H9 (cell line): Measurements from ENCODE around the gene CERS4. TPM values are rescaled to one million over a fixed set of nuclear protein-coding genes. Genes with fewer than 3 reads are reported as not detected.

Experiments used
- DNase-seq: peaks from one replicate; pipeline ENCODE4 v3.0.0-alpha.2; 2017
- H2AFZ ChIP-seq: one replicate; pipeline ENCODE4 v1.6.1; 2013; ENCODE audit warnings: mild to moderate bottlenecking, low read length, control low read depth, moderate library complexity
- H2AK5ac ChIP-seq: 2 replicates; pipeline ENCODE4 v1.6.1; 2013; ENCODE audit warnings: low read length, control low read depth, mixed read lengths; ENCODE audit not compliant: insufficient read length
- H2BK120ac ChIP-seq: one replicate; pipeline ENCODE4 v1.6.1; 2013; ENCODE audit warnings: low read depth, mild to moderate bottlenecking, low read length, control low read depth, inconsistent platforms; ENCODE audit not compliant: poor library complexity, severe bottlenecking
- H2BK12ac ChIP-seq: 2 replicates; pipeline ENCODE4 v1.6.1; 2013; ENCODE audit warnings: low read length, control low read depth, mixed read lengths, low read depth; ENCODE audit not compliant: insufficient read length
- H2BK15ac ChIP-seq: 2 replicates; pipeline ENCODE4 v1.6.1; 2013; ENCODE audit warnings: low read depth, low read length, control low read depth
- H2BK20ac ChIP-seq: one replicate; pipeline ENCODE4 v1.6.1; 2013; ENCODE audit warnings: low read depth, mild to moderate bottlenecking, low read length, control low read depth, inconsistent platforms; ENCODE audit not compliant: poor library complexity, severe bottlenecking
- H2BK5ac ChIP-seq: 2 replicates; pipeline ENCODE4 v1.6.1; 2013; ENCODE audit warnings: low read length, control low read depth, mixed read lengths; ENCODE audit not compliant: insufficient read length
- H3K14ac ChIP-seq: 2 replicates; pipeline ENCODE4 v1.6.1; 2013; ENCODE audit warnings: low read length, control low read depth; ENCODE audit not compliant: insufficient read depth
- H3K18ac ChIP-seq: 2 replicates; pipeline ENCODE4 v1.6.1; 2013; ENCODE audit warnings: low read depth, mild to moderate bottlenecking, mixed read lengths, low read length, control low read depth; ENCODE audit not compliant: insufficient read length
- H3K23ac ChIP-seq: 2 replicates; pipeline ENCODE4 v1.6.1; 2013; ENCODE audit warnings: low read length, control low read depth, mixed read lengths, low read depth; ENCODE audit not compliant: insufficient read length
- H3K23me2 ChIP-seq: 2 replicates; pipeline ENCODE4 v1.6.1; 2013; ENCODE audit warnings: low read depth, mild to moderate bottlenecking, mixed read lengths, low read length, control low read depth; ENCODE audit not compliant: insufficient read length, poor library complexity, severe bottlenecking
- H3K27ac ChIP-seq: 2 replicates; pipeline ENCODE4 v1.5.1; 2013; ENCODE audit warnings: low read length, control low read depth, mixed read lengths, low read depth; ENCODE audit not compliant: insufficient read length
- H3K27me3 ChIP-seq: 2 replicates; pipeline ENCODE4 v1.6.1; 2013; ENCODE audit warnings: low read length, control low read depth, inconsistent platforms; ENCODE audit not compliant: insufficient read depth
- H3K4ac ChIP-seq: 2 replicates; pipeline ENCODE4 v1.6.1; 2013; ENCODE audit warnings: low read depth, mild to moderate bottlenecking, control low read depth, inconsistent platforms, low read length, moderate library complexity
- H3K4me1 ChIP-seq: 2 replicates; pipeline ENCODE4 v1.6.1; 2013; ENCODE audit warnings: low read length, control low read depth, inconsistent platforms; ENCODE audit not compliant: insufficient read depth
- H3K4me2 ChIP-seq: 2 replicates; pipeline ENCODE4 v1.6.1; 2013; ENCODE audit warnings: low read length, control low read depth, mixed read lengths; ENCODE audit not compliant: insufficient read length, insufficient read depth
- H3K56ac ChIP-seq: 2 replicates; pipeline ENCODE4 v1.6.1; 2013; ENCODE audit warnings: low read depth, mild to moderate bottlenecking, mixed read lengths, low read length, control low read depth; ENCODE audit not compliant: insufficient read length
- H3K79me1 ChIP-seq: 2 replicates; pipeline ENCODE4 v1.6.1; 2013; ENCODE audit warnings: low read depth, mild to moderate bottlenecking, moderate library complexity, low read length, control low read depth, inconsistent platforms; ENCODE audit not compliant: insufficient read depth, poor library complexity, severe bottlenecking
- H3K79me2 ChIP-seq: 2 replicates; pipeline ENCODE4 v1.6.1; 2013; ENCODE audit warnings: low read length, control low read depth, inconsistent platforms; ENCODE audit not compliant: insufficient read depth
- H3K9ac ChIP-seq: 2 replicates; pipeline ENCODE4 v1.6.1; 2013; ENCODE audit warnings: low read length, control low read depth, mixed read lengths; ENCODE audit not compliant: insufficient read length; ENCODE audit errors: extremely low read depth
- H3K9me3 ChIP-seq: one replicate; pipeline ENCODE4 v1.6.1; 2013; ENCODE audit warnings: low read depth, low read length, inconsistent platforms; ENCODE audit not compliant: control insufficient read depth
- H3T11ph ChIP-seq: one replicate; pipeline ENCODE4 v1.6.1; 2013; ENCODE audit warnings: mild to moderate bottlenecking, low read length, control low read depth, inconsistent platforms
- H4K20me1 ChIP-seq: one replicate; pipeline ENCODE4 v1.6.1; 2013; ENCODE audit not compliant: control insufficient read depth, insufficient read length, insufficient read depth
- H4K5ac ChIP-seq: 2 replicates; pipeline ENCODE4 v1.6.1; 2013; ENCODE audit warnings: low read depth, mild to moderate bottlenecking, mixed read lengths, low read length, control low read depth; ENCODE audit not compliant: insufficient read length
- H4K8ac ChIP-seq: replicated peaks from 2 replicates; pipeline ENCODE4 v1.6.1; 2013; ENCODE audit warnings: low read length, control low read depth, mixed read lengths, low read depth; ENCODE audit not compliant: insufficient read length
- H4K91ac ChIP-seq: 2 replicates; pipeline ENCODE4 v1.6.1; 2013; ENCODE audit warnings: low read depth, mild to moderate bottlenecking, moderate library complexity, mixed read lengths, low read length, control low read depth; ENCODE audit not compliant: insufficient read length
- H3K27ac Mint-ChIP-seq, 3 experiments: 2 replicates in 2 of 3; 3 replicates in 1 of 3; pipeline ENCODE4 v1.8.0; 2020 to 2021; ENCODE audit warnings: mixed read lengths in 3 of 3, mild to moderate bottlenecking in 1 of 3, moderate library complexity in 1 of 3
- H3K27me3 Mint-ChIP-seq: 2 replicates; pipeline ENCODE4 v1.8.0; 2021; ENCODE audit warnings: low read depth, mild to moderate bottlenecking, moderate library complexity, mixed read lengths
- H3K36me3 Mint-ChIP-seq, 3 experiments: 2 replicates in 2 of 3; 3 replicates in 1 of 3; pipeline ENCODE4 v1.8.0; 2020 to 2021; ENCODE audit warnings: low read depth in 3 of 3, mixed read lengths in 3 of 3; ENCODE audit not compliant: insufficient read depth in 1 of 3
- H3K4me1 Mint-ChIP-seq, 2 experiments: 2 replicates each; pipeline ENCODE4 v1.8.0; 2020; ENCODE audit warnings: mixed read lengths in 2 of 2
- H3K4me3 Mint-ChIP-seq, 2 experiments: 2 replicates in 1 of 2; 3 replicates in 1 of 2; pipeline ENCODE4 v1.8.0; 2020 to 2021; ENCODE audit warnings: mild to moderate bottlenecking in 2 of 2, mixed read lengths in 2 of 2, moderate library complexity in 1 of 2
- H3K9me3 Mint-ChIP-seq, 2 experiments: 2 replicates in 1 of 2; 3 replicates in 1 of 2; pipeline ENCODE4 v1.8.0; 2020; ENCODE audit warnings: mild to moderate bottlenecking in 2 of 2, mixed read lengths in 2 of 2, moderate library complexity in 1 of 2
- WGBS: extraction: QIAGEN DNeasy Blood & Tissue Kit; methylation state at CpG from one replicate; pipeline ENCODE4 v1.1.7; 2013; ENCODE audit warnings: missing lambda C conversion rate, low lambda C conversion rate, mixed read lengths; ENCODE audit not compliant: insufficient read length; ENCODE audit errors: extremely low coverage; 5-methylcytosine and 5-hydroxymethylcytosine counted together
- total RNA-seq: library from RNA; stranded (reverse); gene quantifications from 2 replicates; pipeline ENCODE4 v1.2.1, GENCODE V29; 2021
- TF ChIP-seq, protein P1 (sequence below): fragments of 200-600 bp; sonication (generic); conservative IDR thresholded peaks from 3 replicates; pipeline ENCODE4 v1.8.0; 2021; ENCODE audit warnings: antibody characterized with exemption, mild to moderate bottlenecking

Gene CERS4
- total RNA-seq, 1 experiment from 2014 or later = 62.6 TPM

DNA sequence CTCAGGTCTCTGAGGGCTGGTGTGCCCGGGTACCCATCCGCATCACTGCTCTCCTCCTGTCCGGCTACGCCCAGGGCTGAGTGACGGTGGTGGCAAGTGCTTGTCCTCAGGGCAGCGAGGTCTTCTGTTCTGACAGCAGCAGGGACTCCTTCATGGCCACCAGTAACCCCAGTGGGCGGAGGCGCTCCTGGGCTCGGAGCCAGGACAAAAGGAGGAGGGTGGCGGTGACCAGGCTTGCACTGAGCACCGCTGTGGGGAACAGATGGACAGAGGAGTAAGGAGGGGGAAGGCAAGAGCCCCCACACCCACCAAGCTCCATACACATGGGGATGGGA, 93.2 kb downstream of the CERS4 start:
- Histone ChIP-seq H2BK20ac (no peak overlapping the region), H3K56ac (no peak overlapping the region), H3K9ac (no peak overlapping the region), H3K4me2 (no peak overlapping the region), H2BK120ac (no peak overlapping the region), H3K18ac (no peak overlapping the region), H3K4me1 (no peaks in the 10 kb centered on the region), H3K23me2 (peaks cover 1% of the 10 kb centered on the region), H4K91ac (no peak overlapping the region), H3K27ac (no peak overlapping the region), H3K9me3 (no peaks in the 10 kb centered on the region), H2BK15ac (no peak overlapping the region), H3T11ph (no peak overlapping the region), H3K23ac (no peak overlapping the region), H4K20me1 (no peaks in the 10 kb centered on the region), H3K14ac (no peak overlapping the region; the same call in 1 of the 2 replicates), H3K27me3 (no peaks in the 10 kb centered on the region), H3K4ac (no peak overlapping the region), H2BK12ac (no peak overlapping the region), H3K79me2 (no peaks in the 10 kb centered on the region; the same call in 1 of the 2 replicates), H2AK5ac (no peak overlapping the region), H2BK5ac (no peak overlapping the region), H3K79me1 (no peaks in the 10 kb centered on the region), H4K8ac (no peak overlapping the region), H4K5ac (no peak overlapping the region), H2AFZ (no peak overlapping the region)
- H3K4me3 Mint-ChIP-seq = no peak overlapping the region
- H3K9me3 Mint-ChIP-seq = no peaks in the 10 kb centered on the region
- no peak for DNase-seq
- no peaks in the 10 kb centered on the region for H3K27me3 Mint-ChIP-seq
- H3K27ac Mint-ChIP-seq = no peak overlapping the region
- peaks cover 11 to 25% (median 17%) of the 10 kb centered on the region in 3 experiments for H3K36me3 Mint-ChIP-seq
- no CpG with 5 or more reads among the region's 11 CpGs for WGBS
- H3K4me1 Mint-ChIP-seq = peaks cover 15 to 20% of the 10 kb centered on the region in 2 experiments
- TF ChIP-seq, protein P1, sequence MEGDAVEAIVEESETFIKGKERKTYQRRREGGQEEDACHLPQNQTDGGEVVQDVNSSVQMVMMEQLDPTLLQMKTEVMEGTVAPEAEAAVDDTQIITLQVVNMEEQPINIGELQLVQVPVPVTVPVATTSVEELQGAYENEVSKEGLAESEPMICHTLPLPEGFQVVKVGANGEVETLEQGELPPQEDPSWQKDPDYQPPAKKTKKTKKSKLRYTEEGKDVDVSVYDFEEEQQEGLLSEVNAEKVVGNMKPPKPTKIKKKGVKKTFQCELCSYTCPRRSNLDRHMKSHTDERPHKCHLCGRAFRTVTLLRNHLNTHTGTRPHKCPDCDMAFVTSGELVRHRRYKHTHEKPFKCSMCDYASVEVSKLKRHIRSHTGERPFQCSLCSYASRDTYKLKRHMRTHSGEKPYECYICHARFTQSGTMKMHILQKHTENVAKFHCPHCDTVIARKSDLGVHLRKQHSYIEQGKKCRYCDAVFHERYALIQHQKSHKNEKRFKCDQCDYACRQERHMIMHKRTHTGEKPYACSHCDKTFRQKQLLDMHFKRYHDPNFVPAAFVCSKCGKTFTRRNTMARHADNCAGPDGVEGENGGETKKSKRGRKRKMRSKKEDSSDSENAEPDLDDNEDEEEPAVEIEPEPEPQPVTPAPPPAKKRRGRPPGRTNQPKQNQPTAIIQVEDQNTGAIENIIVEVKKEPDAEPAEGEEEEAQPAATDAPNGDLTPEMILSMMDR = no peak
